ENCODE data around the gene CD2BP2. TPM values are rescaled to one million over a fixed set of nuclear protein-coding genes. Genes with fewer than 3 reads are reported as not detected.
"Not testable (repeated sequence)": the region's sequence is repeated elsewhere in the genome, so short reads cannot be mapped to it uniquely, and the experiment has no call there.

CD2BP2 gene
- 69.0 TPM for total RNA-seq

DNA sequence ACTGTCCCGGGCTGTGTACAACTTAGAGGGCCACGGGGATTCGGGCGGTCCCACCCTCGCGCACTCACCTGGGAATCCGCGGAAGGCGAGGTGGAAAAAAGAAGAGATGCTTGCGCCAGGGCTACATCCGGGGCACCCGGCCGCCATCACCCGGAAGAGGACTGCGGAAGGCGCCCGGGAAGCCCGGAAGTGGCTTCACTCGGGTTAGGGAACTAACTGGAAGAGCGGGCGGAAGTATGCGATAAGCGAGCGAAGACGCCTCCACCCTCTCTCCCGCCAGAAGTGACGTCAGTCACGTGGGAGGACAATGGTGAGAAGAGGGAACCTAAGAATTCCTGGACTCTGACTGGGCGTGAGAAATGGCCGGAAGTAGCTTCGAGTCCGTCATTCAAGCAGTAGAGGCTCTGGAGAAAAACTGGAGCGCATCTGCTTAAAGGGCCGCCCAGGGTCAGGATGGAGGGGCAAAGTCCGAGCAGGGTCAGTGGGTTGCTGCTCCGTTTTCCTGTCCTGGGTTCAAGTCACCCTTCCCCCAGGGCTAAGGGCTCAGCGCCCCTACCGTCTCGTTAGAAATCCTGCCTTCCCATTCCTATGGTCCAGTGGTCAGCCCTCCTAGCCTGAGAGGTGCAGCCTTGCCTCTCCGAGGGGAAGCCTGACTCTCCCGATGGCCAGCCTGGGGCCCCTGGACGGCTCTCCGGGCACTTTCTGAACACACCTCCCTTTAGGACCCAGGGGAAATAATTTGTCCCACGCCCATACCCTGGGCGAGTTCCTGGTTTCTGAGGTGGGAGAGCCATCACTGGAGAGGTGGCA, at the start of gene CD2BP2:
Gene CD2BP2 (minus strand): TSS at position 165 of the 810 bp plus-strand sequence. CDS start 627 bp downstream, outside the sequence.
- DNase-seq (ENCODE audit: low spot score): peak; percentile 98

GRCh38 chr16:30401768-30402425, 46.8 kb upstream of the CD2BP2 start:
- no peak for DNase-seq (ENCODE audit: low spot score)

GRCh38 chr16:30399435-30400186, 44.5 kb upstream of the CD2BP2 start:
- DNase-seq (ENCODE audit: low spot score): no peak

GRCh38 chr16:30398661-30399434, 43.7 kb upstream of the CD2BP2 start:
- DNase-seq (ENCODE audit: low spot score): no peak

DNA sequence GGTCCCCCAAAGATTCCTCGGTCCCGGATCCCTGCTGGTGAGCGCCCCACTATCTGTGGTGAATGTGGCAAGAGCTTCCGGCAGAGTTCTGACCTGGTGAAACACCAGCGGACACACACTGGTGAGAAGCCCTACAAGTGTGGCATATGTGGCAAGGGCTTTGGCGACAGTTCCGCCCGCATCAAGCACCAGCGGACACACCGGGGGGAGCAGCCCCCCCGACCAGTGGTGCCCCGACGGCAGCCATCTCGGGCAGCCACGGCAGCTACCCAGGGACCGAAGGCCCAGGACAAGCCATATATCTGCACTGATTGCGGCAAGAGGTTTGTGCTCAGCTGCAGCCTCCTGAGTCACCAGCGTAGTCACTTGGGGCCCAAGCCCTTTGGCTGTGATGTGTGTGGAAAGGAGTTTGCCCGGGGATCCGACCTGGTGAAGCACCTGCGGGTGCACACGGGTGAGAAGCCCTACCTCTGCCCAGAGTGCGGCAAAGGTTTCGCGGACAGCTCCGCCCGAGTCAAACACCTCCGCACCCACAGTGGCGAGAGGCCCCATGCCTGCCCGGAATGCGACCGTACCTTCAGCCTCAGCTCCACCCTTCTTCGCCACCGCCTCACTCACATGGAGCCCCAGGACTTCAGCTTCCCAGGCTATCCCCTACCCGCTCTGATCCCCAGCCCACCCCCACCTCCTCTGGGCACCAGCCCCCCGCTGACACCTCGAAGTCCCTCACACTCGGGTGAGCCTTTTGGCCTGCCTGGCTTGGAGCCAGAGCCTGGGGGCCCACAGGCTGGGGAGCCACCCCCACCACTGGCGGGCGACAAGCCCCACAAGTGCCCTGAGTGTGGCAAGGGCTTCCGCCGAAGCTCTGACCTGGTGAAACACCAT, 42.9 kb upstream of the CD2BP2 start:
- no peak for DNase-seq (ENCODE audit: low spot score)

DNA sequence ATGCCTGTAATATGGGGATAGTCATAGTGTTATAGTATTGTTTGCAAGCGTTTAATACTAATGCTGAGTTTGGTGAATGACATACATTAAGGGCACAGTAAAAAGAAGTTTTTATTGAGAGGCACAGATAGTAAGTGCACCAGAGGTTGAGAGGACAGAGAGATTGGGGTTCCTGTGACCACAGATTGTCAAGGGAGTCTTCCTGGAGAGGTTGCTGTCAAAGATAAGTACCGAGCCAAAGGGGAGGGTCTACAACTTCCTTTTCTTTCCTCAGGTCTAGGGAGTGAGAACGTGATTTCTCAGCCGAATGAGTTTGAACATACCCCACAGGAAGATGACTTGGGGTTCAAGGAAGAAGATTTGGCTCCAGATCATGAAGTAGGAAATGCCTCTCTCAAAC, 41.9 kb upstream of the CD2BP2 start:
- DNase-seq (ENCODE audit: low spot score): no peak

DNA sequence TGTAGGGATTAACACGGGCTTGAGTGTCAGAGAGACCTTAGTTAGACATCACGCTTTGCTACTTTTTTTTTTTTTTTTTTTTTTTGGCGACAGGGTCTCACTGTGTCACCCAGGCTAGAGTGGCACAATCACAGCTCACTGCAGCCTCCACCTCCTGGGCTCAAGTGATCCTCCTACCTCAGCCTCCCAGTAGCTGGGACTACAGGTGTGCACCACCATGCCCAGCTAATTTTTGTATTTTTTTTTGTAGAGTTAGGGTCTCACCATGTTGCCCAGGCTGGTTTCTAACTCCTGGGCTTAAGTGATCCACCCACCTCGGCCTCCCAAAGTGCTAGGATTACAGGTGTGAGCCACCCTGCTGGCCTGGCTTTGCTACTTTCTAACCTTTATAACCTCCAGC, 41.5 kb upstream of the CD2BP2 start:
- not testable (repeated sequence) for DNase-seq (ENCODE audit: low spot score)

- DNase-seq (ENCODE audit: low spot score): no peak
These were observed 41.0 kb upstream of the CD2BP2 start for GRCh38 chr16:30395992-30396585.

DNA sequence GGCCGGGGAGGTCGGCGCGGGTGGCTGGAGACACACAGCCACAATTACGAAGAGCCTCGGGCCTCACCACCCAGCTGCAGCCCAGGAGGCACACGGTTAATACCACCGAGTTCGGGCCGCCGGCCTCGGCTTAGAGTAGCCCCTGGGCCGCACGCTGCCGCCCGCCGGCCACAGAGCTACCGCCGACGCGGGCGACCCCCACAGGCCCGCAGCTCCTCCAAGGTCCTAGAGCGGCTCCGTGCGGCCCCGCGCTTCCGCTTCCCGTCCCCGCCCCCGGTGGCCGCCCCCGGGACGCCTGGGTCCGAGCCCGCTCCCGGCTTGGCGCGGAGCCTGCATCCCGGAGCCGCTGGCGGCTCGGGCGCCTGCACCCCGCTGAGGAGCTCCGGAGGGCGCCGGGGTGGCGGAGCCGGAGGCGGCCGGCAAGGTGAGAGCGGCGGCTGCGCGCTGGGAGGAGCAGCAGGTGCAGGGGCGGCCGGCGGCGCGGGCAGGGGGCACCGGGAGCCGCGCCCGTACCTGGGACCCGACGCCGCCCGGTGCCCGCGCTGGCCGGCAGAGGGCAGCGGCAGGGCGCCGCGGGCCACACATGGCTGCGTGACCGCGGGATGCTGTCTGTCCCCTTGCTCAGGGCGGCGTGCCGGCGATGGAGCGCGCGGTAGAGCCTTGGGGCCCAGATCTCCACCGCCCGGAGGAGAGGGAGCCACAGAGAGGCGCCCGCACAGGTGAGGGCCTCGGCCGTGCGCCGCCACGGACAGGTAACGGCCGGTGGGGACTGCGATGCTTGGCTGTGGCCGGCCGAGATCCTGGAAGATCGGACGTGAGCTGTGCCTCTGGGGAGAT, 40.3 kb upstream of the CD2BP2 start, which contains the start of gene ZNF48:
Gene ZNF48 (plus strand): TSS at position 266 of the 837 bp plus-strand sequence. CDS start 375 bp downstream, at position 641.
- DNase-seq (ENCODE audit: low spot score): peak; percentile 86

GRCh38 chr16:30394592-30395154, 39.6 kb upstream of the CD2BP2 start:
- DNase-seq (ENCODE audit: low spot score): no peak

DNA sequence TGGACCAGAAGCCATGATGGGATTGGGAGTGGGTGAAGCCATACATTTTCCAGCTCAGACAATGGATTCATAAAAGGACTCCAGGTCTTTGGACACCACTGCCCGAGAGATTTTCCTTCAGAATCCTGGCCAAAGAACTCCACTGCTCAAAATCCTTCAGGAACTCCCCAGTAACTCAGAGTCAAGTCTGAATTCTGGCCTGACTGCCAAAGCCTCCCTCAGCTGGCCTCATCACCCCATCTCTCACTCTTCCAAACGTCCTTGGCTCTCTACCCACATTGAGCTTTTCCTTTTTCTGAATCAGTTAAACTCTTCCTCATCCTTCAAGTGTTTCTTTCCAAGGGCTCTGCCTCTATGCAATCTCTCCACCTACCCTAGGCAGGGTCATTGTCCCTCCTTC, 28.4 kb upstream of the CD2BP2 start:
- DNase-seq (ENCODE audit: low spot score): no peak

- no peak for DNase-seq (ENCODE audit: low spot score)
These were observed 27.2 kb upstream of the CD2BP2 start, which contains the start of gene SEPTIN1 for GRCh38 chr16:30382111-30382881. Gene SEPTIN1, minus strand, starts transcription at chr16:30382561. Its CDS starts 19 bp downstream, at chr16:30382542.

- no peak for DNase-seq (ENCODE audit: low spot score)
These were observed 26.4 kb upstream of the CD2BP2 start for GRCh38 chr16:30381291-30382041.

DNA sequence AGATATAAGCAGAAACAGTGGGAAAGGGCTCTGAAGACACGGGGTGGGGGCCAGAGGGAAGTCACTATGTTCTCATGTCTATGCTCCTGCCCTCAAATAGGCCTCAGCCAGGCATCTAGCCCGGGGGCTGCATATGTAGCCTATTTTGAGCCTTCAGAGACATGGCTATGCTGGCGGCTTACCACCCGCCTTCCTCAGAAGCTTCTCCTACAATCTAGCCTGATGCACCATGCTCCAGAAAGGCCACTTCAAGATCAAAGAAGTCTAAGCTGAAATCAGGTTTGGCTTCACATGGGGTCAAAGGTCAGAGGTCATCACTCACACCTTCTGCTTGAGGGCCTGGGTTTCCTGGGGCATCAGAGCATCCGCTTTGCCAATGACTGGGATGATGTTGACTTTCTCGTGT, 25.7 kb upstream of the CD2BP2 start:
- DNase-seq (ENCODE audit: low spot score): no peak

DNA sequence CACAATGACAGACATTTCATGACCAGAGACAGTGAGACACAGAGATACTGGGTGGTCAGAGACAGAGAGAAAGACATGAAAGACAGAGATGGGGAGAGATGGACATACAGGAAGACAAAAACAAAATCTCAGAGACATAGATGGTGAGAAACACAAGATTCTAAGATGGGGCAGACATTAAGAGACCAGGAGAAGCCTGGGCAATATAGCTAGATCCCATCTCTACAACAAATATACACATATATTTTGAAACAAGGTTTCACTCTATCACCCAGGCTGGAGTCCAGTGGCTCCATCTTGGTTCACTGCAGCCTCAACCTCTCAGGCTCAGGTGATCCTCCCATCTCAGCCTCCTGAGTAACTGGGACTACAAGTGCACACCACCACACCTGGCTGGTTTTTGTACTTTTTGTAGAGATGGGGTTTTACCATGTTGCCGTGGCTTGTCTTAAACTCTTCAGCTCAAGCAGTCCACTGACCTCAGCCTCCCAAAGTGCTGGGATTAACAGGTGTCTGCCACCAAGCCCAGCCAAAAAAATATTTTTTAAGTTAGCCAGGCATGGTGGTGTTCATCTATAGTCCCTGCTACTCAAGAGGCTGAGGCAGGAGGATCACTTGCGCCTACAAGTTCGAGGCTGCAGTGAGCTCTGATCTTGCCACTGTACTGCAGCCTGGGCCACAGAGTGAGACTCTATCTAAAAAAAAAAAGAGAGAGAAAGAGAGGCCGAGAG, 25.1 kb upstream of the CD2BP2 start:
- DNase-seq (ENCODE audit: low spot score): no peak

GRCh38 chr16:30379158-30379783, 24.2 kb upstream of the CD2BP2 start:
- no peak for DNase-seq (ENCODE audit: low spot score)
